Duodenal mucosa (tissue), 2 donors: ENCODE measurements around the gene B3GLCT.

Experiments
- H3K27ac ChIP-seq: one replicate; pipeline ENCODE4 v1.7.0; 2013; ENCODE audit warnings: low read depth, low read length
- H3K27me3 ChIP-seq, 2 donors: one replicate each; pipeline ENCODE4 v1.7.0; 2013; ENCODE audit warnings: low read length in 2 of 2, control low read depth in 1 of 2; ENCODE audit not compliant: insufficient read depth in 2 of 2, control insufficient read depth in 1 of 2
- H3K36me3 ChIP-seq, 2 donors: one replicate each; pipeline ENCODE4 v1.7.0; 2013; ENCODE audit warnings: low read length in 2 of 2, control low read depth in 1 of 2; ENCODE audit not compliant: insufficient read depth in 2 of 2, control insufficient read depth in 1 of 2
- H3K4me1 ChIP-seq, 2 donors: one replicate each; pipeline ENCODE4 v1.7.0; 2013; ENCODE audit warnings: low read length in 2 of 2, control low read depth in 1 of 2; ENCODE audit not compliant: insufficient read depth in 2 of 2, control insufficient read depth in 1 of 2
- H3K4me3 ChIP-seq, 2 donors: one replicate each; pipeline ENCODE4 v1.7.0; 2013; ENCODE audit warnings: low read length in 2 of 2, low read depth in 1 of 2
- H3K9ac ChIP-seq, 2 donors: one replicate each; pipeline ENCODE4 v1.7.0; 2013; ENCODE audit warnings: low read length in 2 of 2, low read depth in 1 of 2
- H3K9me3 ChIP-seq, 2 donors: one replicate each; pipeline ENCODE4 v1.7.0; 2013; ENCODE audit warnings: low read length in 2 of 2, control low read depth in 1 of 2; ENCODE audit not compliant: control insufficient read depth in 1 of 2

The B3GLCT gene

DNA sequence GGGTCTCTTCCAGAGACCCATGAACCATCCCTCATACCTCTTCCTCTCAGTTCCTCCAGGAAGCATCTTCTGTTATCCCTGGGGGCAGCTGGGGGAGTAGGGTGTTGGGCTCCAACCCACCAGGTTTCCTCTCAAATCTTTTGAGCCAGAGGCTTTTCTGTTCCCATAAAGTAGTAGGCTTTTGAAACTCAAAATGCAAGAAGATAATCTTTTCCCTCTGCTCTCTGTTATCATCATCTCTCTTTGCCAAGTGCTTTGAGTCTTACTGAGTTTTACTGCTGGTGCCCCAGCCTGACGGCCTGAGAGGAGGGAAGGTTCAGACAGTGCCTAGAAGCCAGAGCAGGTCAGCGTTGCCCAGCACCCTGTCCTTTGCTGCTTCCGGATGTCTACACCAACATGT is 157.2 kb downstream of the B3GLCT start:
- no peak overlapping the region for H3K9ac ChIP-seq
- no peaks in the 10 kb centered on the region for H3K4me1 ChIP-seq

DNA sequence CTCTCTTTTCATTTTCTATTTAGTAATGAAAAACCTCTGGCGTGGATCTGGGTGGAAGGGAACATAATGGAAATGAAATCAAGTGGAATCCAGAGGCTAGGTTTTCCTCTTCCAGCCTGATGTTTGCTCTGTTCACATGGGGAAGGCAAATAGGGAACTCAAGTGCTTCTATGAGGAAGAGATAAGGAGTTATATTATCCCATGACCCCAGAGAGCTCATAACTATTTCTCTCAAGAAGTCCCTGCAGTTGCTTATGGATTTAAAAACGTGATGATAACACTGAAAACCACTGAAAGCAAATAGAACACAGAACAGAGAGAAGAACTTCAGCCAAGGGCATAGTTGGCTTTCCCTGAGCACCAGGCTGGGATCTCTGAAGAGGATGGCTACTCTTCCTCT is 157.8 kb downstream of the B3GLCT start:
- Histone ChIP-seq H3K9me3 (peaks cover 9 to 11% of the 10 kb centered on the region in 2 donors), H3K27ac (no peak overlapping the region), H3K27me3 (peaks cover 0 to 5% of the 10 kb centered on the region in 2 donors), H3K4me3 (no peak overlapping the region), H3K36me3 (no peaks in the 10 kb centered on the region), H3K4me1 (no peaks in the 10 kb centered on the region), H3K9ac (no peak overlapping the region)

More for the DNA sequence above, 157.2 kb downstream of the B3GLCT start:
- H3K36me3 ChIP-seq = no peaks in the 10 kb centered on the region
- H3K9me3 ChIP-seq = peaks cover 9 to 11% of the 10 kb centered on the region in 2 donors
- peaks cover 0 to 5% of the 10 kb centered on the region in 2 donors for H3K27me3 ChIP-seq
- no peak overlapping the region for H3K4me3 ChIP-seq
- no peak overlapping the region for H3K27ac ChIP-seq

DNA sequence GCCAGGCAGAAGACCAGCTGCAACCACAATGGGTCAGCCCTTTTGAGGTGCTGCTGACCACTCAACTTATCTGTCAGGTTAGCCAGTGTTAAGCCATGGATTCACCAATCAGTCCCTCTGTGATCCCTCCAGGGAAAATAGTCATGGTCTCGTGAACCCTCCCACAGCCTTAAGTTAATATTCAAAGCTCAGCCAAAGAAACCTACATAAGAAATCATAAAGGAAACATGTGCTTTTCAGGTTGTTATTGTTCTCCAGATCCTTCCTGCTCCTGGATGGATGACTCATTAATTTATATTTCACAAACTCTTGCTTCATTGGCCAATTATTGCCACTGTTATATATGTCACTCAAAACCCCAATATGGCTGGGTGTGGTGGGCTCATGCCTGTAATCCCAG is 161.9 kb downstream of the B3GLCT start:
- Histone ChIP-seq H3K9me3 (peaks cover 10 to 13% of the 10 kb centered on the region in 2 donors), H3K9ac (no peak overlapping the region), H3K4me1 (no peaks in the 10 kb centered on the region), H3K36me3 (no peaks in the 10 kb centered on the region), H3K27ac (no peak overlapping the region), H3K4me3 (no peak overlapping the region), H3K27me3 (no peaks in the 10 kb centered on the region)

DNA sequence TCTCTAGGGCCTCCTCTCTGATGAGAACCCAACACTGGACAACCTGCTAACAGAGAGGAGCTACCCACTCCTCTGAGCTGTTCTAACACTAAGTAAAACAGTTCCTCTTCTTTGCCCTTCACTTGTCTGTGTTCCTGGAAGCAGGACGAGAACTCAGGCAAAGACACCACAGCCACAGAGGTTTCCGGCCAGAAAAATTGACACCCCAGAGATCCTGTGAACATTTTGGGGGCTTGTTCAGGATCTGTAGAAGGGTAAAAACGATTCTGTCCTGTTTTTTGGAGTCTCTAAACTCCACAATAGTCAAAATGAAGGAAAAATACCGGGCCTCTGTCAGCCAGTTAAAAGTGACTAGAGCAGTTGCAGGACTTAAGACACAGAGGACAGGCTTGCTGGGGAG is 165.9 kb downstream of the B3GLCT start:
- no peak overlapping the region for H3K9ac ChIP-seq
- H3K36me3 ChIP-seq = no peaks in the 10 kb centered on the region
- H3K9me3 ChIP-seq = peaks cover 10 to 13% of the 10 kb centered on the region in 2 donors
- no peaks in the 10 kb centered on the region for H3K27me3 ChIP-seq
- no peaks in the 10 kb centered on the region for H3K4me1 ChIP-seq
- H3K27ac ChIP-seq = no peak overlapping the region
- H3K4me3 ChIP-seq = no peak overlapping the region

DNA sequence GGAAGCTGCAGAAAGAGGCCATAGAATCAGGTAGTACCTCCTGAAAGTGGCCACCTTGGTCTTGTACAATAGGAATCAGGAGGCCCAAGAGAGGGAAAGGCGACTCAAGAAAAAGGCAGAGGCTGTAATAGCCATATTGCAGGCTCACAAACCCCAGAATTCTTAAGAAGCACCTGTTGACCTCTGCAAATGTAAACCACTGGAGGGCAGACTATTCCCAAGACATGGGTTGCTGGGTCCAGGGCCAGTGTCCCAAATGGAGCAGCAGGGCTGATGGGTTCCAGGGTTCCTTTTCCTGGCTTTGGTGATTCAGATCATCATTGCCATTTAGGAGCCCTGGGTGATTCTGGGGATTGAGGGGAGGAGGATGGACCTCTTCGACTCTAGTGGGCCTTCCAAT is 167.6 kb downstream of the B3GLCT start:
- no peak overlapping the region for H3K4me3 ChIP-seq
- no peaks in the 10 kb centered on the region for H3K36me3 ChIP-seq
- H3K9me3 ChIP-seq = peaks cover 10 to 13% of the 10 kb centered on the region in 2 donors
- H3K27ac ChIP-seq = no peak overlapping the region
- no peaks in the 10 kb centered on the region for H3K4me1 ChIP-seq
- H3K27me3 ChIP-seq = no peaks in the 10 kb centered on the region
- no peak overlapping the region for H3K9ac ChIP-seq

DNA sequence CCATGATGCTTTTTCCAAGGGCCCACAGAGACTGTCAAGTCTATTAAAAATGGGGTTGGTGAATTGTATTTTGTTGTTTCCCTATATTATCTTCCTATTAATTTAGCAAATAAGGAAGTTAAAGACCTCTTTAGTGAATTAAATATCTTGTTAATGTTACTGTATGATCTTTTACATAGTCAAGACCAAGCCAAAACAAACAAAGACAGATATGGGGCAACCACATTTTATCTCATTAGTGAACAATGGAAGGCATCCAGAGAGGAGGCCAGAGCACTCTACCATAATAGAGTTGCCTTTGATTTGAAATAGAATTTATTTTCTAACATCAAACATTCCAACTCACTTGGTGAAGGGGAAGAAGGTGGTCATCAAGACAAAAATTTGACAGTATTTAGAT is 169.4 kb downstream of the B3GLCT start:
- H3K4me1 ChIP-seq = no peaks in the 10 kb centered on the region
- no peaks in the 10 kb centered on the region for H3K27me3 ChIP-seq
- H3K27ac ChIP-seq = no peak overlapping the region

DNA sequence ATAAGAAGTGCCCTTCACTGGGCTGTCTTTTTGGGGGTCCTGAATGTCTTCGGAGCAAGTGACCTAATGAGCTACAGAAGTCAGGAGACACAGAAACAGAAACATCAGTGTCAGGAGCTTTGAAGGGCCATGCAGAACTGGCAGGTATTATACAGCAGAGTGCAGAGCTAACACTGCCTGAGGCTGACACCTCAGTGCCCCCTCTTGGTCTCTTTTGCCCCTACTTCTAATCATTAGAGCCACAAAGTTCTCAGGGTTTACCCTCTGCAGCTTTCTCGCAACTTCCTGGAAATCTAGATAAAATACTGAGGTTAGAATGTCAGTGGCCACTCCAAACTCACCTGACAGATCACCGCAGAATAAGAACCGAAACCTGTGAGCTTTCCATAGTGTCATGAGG is 172.7 kb downstream of the B3GLCT start:
- H3K9me3 ChIP-seq = no peaks in the 10 kb centered on the region
- no peak overlapping the region for H3K4me3 ChIP-seq
- H3K9ac ChIP-seq = no peak overlapping the region
- H3K27ac ChIP-seq = no peak overlapping the region
- H3K27me3 ChIP-seq = no peaks in the 10 kb centered on the region
- H3K36me3 ChIP-seq = no peaks in the 10 kb centered on the region
- no peaks in the 10 kb centered on the region for H3K4me1 ChIP-seq

More for the DNA sequence above, 169.4 kb downstream of the B3GLCT start:
- no peaks in the 10 kb centered on the region for H3K36me3 ChIP-seq
- H3K9ac ChIP-seq = no peak overlapping the region
- no peak overlapping the region for H3K4me3 ChIP-seq
- peaks cover 10 to 13% of the 10 kb centered on the region in 2 donors for H3K9me3 ChIP-seq

DNA sequence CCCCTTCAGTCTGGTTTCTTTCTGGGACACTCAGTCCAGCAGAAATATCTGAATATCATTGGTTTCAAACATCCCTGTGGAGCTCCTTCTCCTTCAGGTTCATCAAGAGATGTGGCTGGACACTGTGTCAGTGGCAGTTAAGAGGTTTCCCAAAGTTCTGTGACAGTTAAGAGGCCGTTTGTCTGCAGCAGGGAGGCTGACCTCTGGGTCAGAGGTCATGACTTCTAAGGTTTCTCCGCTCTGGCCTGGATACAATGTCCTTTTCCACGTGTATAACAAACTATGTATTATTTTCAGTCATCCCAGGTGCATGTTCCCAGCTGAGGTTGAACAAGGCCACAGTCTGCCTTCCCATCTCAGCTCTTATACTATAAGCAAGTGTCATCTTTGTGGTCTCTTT is 174.9 kb downstream of the B3GLCT start:
- Histone ChIP-seq H3K4me1 (no peaks in the 10 kb centered on the region), H3K4me3 (no peak overlapping the region), H3K9me3 (no peaks in the 10 kb centered on the region), H3K9ac (no peak overlapping the region), H3K27ac (no peak overlapping the region), H3K27me3 (no peaks in the 10 kb centered on the region), H3K36me3 (no peaks in the 10 kb centered on the region)

DNA sequence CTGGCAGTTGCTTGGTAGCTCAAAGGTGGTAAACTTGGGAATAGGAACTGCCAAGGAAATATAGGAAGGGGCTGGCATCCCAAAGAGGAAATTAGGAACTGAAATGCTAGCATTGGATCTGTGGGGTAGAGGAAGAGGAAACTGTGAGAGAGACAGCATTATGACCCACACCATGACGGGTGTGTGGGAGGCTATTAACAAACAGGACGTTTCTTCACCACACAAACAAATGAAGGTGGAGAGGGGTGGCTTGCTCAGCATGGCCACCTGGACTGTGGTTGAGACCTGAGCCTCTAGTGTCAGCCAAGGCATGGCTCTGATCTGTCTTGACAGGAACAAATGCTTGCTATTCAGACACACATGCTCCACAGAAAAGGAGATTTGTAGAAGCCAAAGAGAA is 178.2 kb downstream of the B3GLCT start:
- H3K9me3 ChIP-seq = no peaks in the 10 kb centered on the region
- H3K27me3 ChIP-seq = no peaks in the 10 kb centered on the region
- H3K9ac ChIP-seq = no peak overlapping the region
- no peak overlapping the region for H3K4me3 ChIP-seq
- H3K4me1 ChIP-seq = no peaks in the 10 kb centered on the region
- no peaks in the 10 kb centered on the region for H3K36me3 ChIP-seq
- no peak overlapping the region for H3K27ac ChIP-seq

DNA sequence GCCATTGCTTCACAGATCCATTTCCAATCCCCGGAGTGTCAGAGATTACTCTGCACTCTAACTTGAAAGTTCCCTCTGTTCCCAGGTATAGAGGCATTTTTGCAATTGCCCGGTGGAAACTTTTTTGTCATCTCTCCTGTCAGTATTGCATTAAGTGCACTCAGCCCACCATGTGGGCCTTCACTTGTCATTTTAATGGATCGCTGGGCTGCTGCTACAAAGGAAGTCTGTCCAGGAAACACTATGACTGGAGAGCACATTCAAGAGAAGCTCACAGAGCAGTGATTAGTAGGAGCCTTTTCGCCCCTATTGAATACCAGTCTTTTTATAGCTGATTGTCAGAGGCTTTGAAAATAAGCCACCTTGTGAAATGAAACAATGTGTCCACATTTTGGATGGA is 180.9 kb downstream of the B3GLCT start:
- Histone ChIP-seq H3K27me3 (no peaks in the 10 kb centered on the region), H3K4me1 (no peaks in the 10 kb centered on the region), H3K4me3 (no peak overlapping the region), H3K27ac (no peak overlapping the region), H3K36me3 (no peaks in the 10 kb centered on the region), H3K9me3 (no peaks in the 10 kb centered on the region), H3K9ac (no peak overlapping the region)
